ENCODE results near the gene AGXT. TPM values are rescaled to one million over a fixed set of nuclear protein-coding genes. Genes with fewer than 3 reads are reported as not detected.

The AGXT gene
- total RNA-seq, 1 donor from 2014 or later, result not detected

GRCh38 chr2:240873805-240874714, 5.4 kb downstream of the AGXT start:
- peak; percentile 50 for DNase-seq
- Histone ChIP-seq H3K4me3 (no peak overlapping the region), H3K27ac (no peak overlapping the region), H3K4me1 (no peaks in the 10 kb centered on the region), H3K36me3 (no peaks in the 10 kb centered on the region), H3K9me3 (no peaks in the 10 kb centered on the region), H3K27me3 (no peaks in the 10 kb centered on the region)
- TF ChIP-seq CTCF (IDR thresholded peaks at IDR 0.05), result no peak
- ATAC-seq, result no peak
- intact Hi-C loops (cut with DNase I), result no loop called here

- no peak for TF ChIP-seq CTCF (IDR thresholded peaks at IDR 0.05)
- no peaks in the 10 kb centered on the region for H3K9me3 ChIP-seq
- no peaks in the 10 kb centered on the region for H3K4me1 ChIP-seq
- no peak for ATAC-seq
- intact Hi-C loops (cut with DNase I), result no loop called here
- no peaks in the 10 kb centered on the region for H3K27me3 ChIP-seq
- H3K36me3 ChIP-seq, result no peaks in the 10 kb centered on the region
- H3K27ac ChIP-seq, result no peak overlapping the region
- H3K4me3 ChIP-seq, result no peak overlapping the region
- peak; percentile 51 for DNase-seq
Measured at GRCh38 chr2:240874715-240875227, 6.1 kb downstream of the AGXT start.

- intact Hi-C loops (cut with DNase I), result no loop called here
- Histone ChIP-seq H3K9me3 (no peaks in the 10 kb centered on the region), H3K27me3 (no peaks in the 10 kb centered on the region), H3K4me3 (no peak overlapping the region), H3K4me1 (no peaks in the 10 kb centered on the region), H3K27ac (no peak overlapping the region), H3K36me3 (no peaks in the 10 kb centered on the region)
- TF ChIP-seq CTCF (IDR thresholded peaks at IDR 0.05), result no peak
- DNase-seq, result peak; percentile 53
- ATAC-seq, result no peak
Measured at GRCh38 chr2:240875228-240876034, 6.8 kb downstream of the AGXT start.

- DNase-seq, result peak; percentile 59
- no peak for ATAC-seq
- intact Hi-C loops (cut with DNase I), result no loop called here
Measured at GRCh38 chr2:240876035-240876474, 7.4 kb downstream of the AGXT start.

More at GRCh38 chr2:240876035-240876474, 7.4 kb downstream of the AGXT start:
- no peak overlapping the region for H3K4me3 ChIP-seq
- no peak overlapping the region for H3K27ac ChIP-seq
- H3K9me3 ChIP-seq, result no peaks in the 10 kb centered on the region
- no peaks in the 10 kb centered on the region for H3K4me1 ChIP-seq
- TF ChIP-seq CTCF (IDR thresholded peaks at IDR 0.05), result no peak
- no peaks in the 10 kb centered on the region for H3K36me3 ChIP-seq
- H3K27me3 ChIP-seq, result no peaks in the 10 kb centered on the region
